Spinal cord (tissue), 10 donors: Measurements from ENCODE around the gene MCF2. TPM values are rescaled to one million over a fixed set of nuclear protein-coding genes. Genes with fewer than 3 reads are reported as not detected.
"Not testable (repeated sequence)": the region's sequence is repeated elsewhere in the genome, so short reads cannot be mapped to it uniquely, and the experiment has no call there.

Experiments used
- DNase-seq, 6 donors: peaks; one replicate each; pipeline versions ENCODE4 v3.0.0 to v3.0.0-alpha.2; 2013 to 2015; ENCODE audit warnings: low spot score in 6 of 6, low read depth in 4 of 6
- H3K27ac ChIP-seq: one replicate; pipeline ENCODE4 v1.5.1; 2013; ENCODE audit warnings: low read depth, low read length, control low read depth
- H3K27me3 ChIP-seq: one replicate; pipeline ENCODE4 v1.6.1; 2013; ENCODE audit warnings: low read length; ENCODE audit not compliant: control insufficient read depth, insufficient read depth
- H3K36me3 ChIP-seq: one replicate; pipeline ENCODE4 v1.6.1; 2013; ENCODE audit warnings: low read length; ENCODE audit not compliant: control insufficient read depth, insufficient read depth
- H3K4me1 ChIP-seq: one replicate; pipeline ENCODE4 v1.6.1; 2013; ENCODE audit warnings: low read length; ENCODE audit not compliant: control insufficient read depth, insufficient read depth
- H3K4me3 ChIP-seq: one replicate; pipeline ENCODE4 v1.5.1; 2013; ENCODE audit warnings: low read depth, low read length, control low read depth
- H3K9me3 ChIP-seq: one replicate; pipeline ENCODE4 v1.6.1; 2013; ENCODE audit warnings: low read length; ENCODE audit not compliant: control insufficient read depth, insufficient read depth
- WGBS: methylation state at CpG from one replicate; pipeline ENCODE4 v1.1.5; 2013; ENCODE audit warnings: missing lambda C conversion rate; ENCODE audit not compliant: insufficient coverage; 5-methylcytosine and 5-hydroxymethylcytosine counted together
- polyA plus RNA-seq, 2 donors: library from polyadenylated mRNA; unstranded; fragments of 120-200 nt; gene quantifications; one replicate each; pipeline ENCODE4 v1.2.1, GENCODE V29; 2013; ENCODE audit not compliant: insufficient read length in 2 of 2
- total RNA-seq, 2 donors: library from RNA; depleted of rRNA in 1 of 2; stranded (reverse); fragments of 120-200 nt in 1 of 2; fragments of >200 nt in 1 of 2; gene quantifications; one replicate each; pipeline versions ENCODE4 v1.2.3 to v1.2.4, GENCODE V29; 2013 to 2014
- donor health status: healthy.

MCF2 gene
- total and polyA plus RNA-seq, 4 donors, result 5.3 to 26.2 (median 13.3) TPM

DNA sequence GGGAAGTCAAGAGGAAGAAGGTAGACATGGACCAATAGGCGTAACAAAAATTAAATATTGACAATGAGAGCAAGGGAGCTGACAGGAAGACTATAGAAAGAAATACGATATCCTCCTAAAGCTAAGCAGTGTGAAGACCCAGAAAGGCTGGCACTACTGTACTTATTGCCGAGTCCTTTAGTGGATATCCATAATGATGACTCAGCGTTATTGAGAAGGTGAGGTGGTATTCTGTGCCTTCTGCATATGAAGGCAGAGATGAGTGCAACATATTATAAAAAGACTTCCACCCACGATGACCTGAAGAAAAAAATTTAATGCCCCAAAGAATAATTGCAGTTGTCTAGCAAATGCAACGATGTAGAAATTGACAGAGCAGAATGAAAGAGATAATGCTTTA lies 13.0 kb upstream of the MCF2 start:
- Histone ChIP-seq H3K4me1 (no peaks in the 10 kb centered on the region), H3K36me3 (no peaks in the 10 kb centered on the region), H3K4me3 (no peak overlapping the region), H3K27me3 (no peaks in the 10 kb centered on the region), H3K9me3 (no peaks in the 10 kb centered on the region), H3K27ac (no peak overlapping the region)
- DNase-seq, result no peak
- WGBS, result 73% methylated on average over 2 of the region's 6 CpGs

- 44% methylated on average over 5 of the region's 5 CpGs for WGBS
- H3K4me3 ChIP-seq, result no peak overlapping the region
- no peaks in the 10 kb centered on the region for H3K27me3 ChIP-seq
- no peaks in the 10 kb centered on the region for H3K4me1 ChIP-seq
- DNase-seq, result no peak
- no peak overlapping the region for H3K27ac ChIP-seq
- H3K9me3 ChIP-seq, result no peaks in the 10 kb centered on the region
- H3K36me3 ChIP-seq, result no peaks in the 10 kb centered on the region
Measured at GRCh38 chrX:139720136-139720535, 12.2 kb upstream of the MCF2 start.

DNA sequence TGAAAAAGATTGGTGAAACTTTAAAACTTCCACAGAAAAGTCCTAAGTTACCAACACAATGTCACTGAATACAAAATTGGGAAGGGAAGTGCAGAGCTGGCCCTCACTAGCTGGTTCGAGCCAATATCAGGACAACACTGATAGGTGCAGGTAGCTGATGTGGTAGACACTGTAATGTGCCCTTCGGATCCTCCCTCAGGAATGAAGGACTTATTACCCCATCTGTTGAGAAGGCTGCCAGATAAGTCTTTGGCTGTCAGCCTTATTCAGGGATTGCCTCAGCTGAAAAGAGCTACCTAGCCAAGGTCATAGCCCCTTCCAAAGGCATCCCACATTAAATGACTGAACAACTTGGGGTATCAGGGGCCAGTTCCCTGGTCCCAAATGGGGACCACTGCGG lies 5.3 kb downstream of the MCF2 start:
- no peak overlapping the region for H3K4me3 ChIP-seq
- 80% methylated on average over 3 of the region's 3 CpGs for WGBS
- no peak overlapping the region for H3K27ac ChIP-seq
- H3K4me1 ChIP-seq, result no peaks in the 10 kb centered on the region
- no peaks in the 10 kb centered on the region for H3K36me3 ChIP-seq
- H3K27me3 ChIP-seq, result no peaks in the 10 kb centered on the region
- no peak for DNase-seq
- H3K9me3 ChIP-seq, result peaks cover 3% of the 10 kb centered on the region

GRCh38 chrX:139692908-139693307 lies 15.1 kb downstream of the MCF2 start:
- no peak overlapping the region for H3K27ac ChIP-seq
- H3K36me3 ChIP-seq, result no peaks in the 10 kb centered on the region
- no peak for DNase-seq
- H3K4me1 ChIP-seq, result peaks cover 9% of the 10 kb centered on the region
- no peak overlapping the region for H3K4me3 ChIP-seq
- no peaks in the 10 kb centered on the region for H3K9me3 ChIP-seq
- WGBS, result 30% methylated on average over 7 of the region's 8 CpGs
- H3K27me3 ChIP-seq, result peaks cover 25% of the 10 kb centered on the region

DNA sequence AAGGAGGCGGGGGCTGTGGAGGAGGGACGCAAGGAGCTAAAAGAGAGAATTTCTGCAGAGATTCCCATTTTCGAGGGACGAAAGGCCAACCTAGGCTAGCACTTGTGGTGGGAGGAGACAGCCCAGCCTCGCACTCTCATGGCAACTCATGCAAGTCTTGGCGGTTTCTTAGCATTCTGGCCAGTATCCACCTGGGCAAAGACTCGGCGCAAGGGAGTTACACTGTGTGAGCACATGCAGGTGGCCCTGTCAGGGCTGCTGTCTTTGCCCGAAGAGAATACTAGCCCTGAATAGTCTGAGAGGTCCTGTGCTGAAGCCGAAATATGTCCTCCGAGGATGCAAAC lies 15.5 kb downstream of the MCF2 start:
- no peaks in the 10 kb centered on the region for H3K36me3 ChIP-seq
- peaks cover 9% of the 10 kb centered on the region for H3K4me1 ChIP-seq
- DNase-seq, result peak in 1 of 6 donors; percentile 8
- peaks cover 25% of the 10 kb centered on the region for H3K27me3 ChIP-seq
- WGBS, result 41% methylated on average over 11 of the region's 11 CpGs
- H3K9me3 ChIP-seq, result no peaks in the 10 kb centered on the region
- no peak overlapping the region for H3K27ac ChIP-seq
- no peak overlapping the region for H3K4me3 ChIP-seq

- Histone ChIP-seq H3K36me3 (no peaks in the 10 kb centered on the region), H3K4me1 (peaks cover 9% of the 10 kb centered on the region), H3K4me3 (peak overlapping the region; percentile 12), H3K27ac (no peak overlapping the region), H3K27me3 (peaks cover 25% of the 10 kb centered on the region), H3K9me3 (no peaks in the 10 kb centered on the region)
- peak in 2 of 6 donors; percentile 8 to 15 for DNase-seq
- WGBS, result 22% methylated on average over 52 of the region's 52 CpGs
Measured at GRCh38 chrX:139691843-139692505, 16.0 kb downstream of the MCF2 start.

GRCh38 chrX:139691493-139691842 lies 16.5 kb downstream of the MCF2 start:
- 14% methylated on average over 16 of the region's 23 CpGs for WGBS
- peaks cover 9% of the 10 kb centered on the region for H3K4me1 ChIP-seq
- no peaks in the 10 kb centered on the region for H3K9me3 ChIP-seq
- no peak overlapping the region for H3K4me3 ChIP-seq
- H3K36me3 ChIP-seq, result no peaks in the 10 kb centered on the region
- DNase-seq, result peak in 2 of 6 donors; percentile 7 to 19
- no peak overlapping the region for H3K27ac ChIP-seq
- H3K27me3 ChIP-seq, result peaks cover 25% of the 10 kb centered on the region

DNA sequence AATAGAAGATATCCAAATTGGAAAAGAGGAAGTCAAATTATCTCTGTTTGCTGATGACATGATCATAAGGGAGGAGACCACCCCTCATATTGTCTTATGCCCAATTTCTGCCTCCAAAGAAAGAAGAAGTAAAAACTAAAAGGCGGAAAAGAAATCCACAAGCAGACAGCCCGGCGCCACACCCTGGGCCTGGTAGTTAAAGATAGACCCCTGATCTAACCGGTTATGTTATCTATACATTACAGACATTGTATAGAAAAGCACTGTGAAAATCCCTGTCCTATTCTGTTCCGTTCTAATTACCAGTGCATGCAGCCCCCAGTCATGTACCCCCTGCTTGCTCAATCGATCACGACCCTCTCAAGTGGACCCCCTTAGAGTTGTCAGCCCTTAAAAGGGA lies 22.8 kb downstream of the MCF2 start:
- not testable (repeated sequence) for H3K36me3 ChIP-seq, H3K27me3 ChIP-seq, H3K4me1 ChIP-seq, H3K9me3 ChIP-seq, H3K27ac ChIP-seq, H3K4me3 ChIP-seq, DNase-seq
- 65% methylated on average over 4 of the region's 7 CpGs for WGBS

DNA sequence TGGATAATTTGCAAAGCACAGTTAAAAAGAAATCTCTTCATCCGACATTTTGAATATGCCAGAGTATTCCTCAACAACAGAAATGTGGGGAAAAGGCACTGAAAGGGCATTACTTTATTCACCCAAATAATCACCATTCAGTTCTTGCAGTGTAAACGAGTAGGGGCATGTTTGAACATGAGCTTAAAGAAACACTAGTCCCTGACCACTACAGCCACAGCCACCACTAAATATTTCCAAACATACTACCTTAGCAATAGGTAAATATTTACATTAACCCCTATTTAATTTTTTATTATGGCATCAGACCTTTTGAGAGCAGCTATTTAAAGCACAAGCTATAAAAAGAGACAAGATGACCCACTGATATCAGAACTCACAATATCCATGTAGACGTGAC lies 27.6 kb downstream of the MCF2 start:
- no peak for DNase-seq

GRCh38 chrX:139647597-139647996 lies 60.4 kb downstream of the MCF2 start:
- no peaks in the 10 kb centered on the region for H3K36me3 ChIP-seq
- no peak for DNase-seq
- WGBS, result no CpG with 5 or more reads among the region's 3 CpGs
- peaks cover 3% of the 10 kb centered on the region for H3K27me3 ChIP-seq
- no peak overlapping the region for H3K27ac ChIP-seq
- H3K9me3 ChIP-seq, result no peaks in the 10 kb centered on the region
- H3K4me3 ChIP-seq, result no peak overlapping the region
- no peaks in the 10 kb centered on the region for H3K4me1 ChIP-seq

More for the DNA sequence above, 27.6 kb downstream of the MCF2 start:
- no peak overlapping the region for H3K27ac ChIP-seq
- no peaks in the 10 kb centered on the region for H3K27me3 ChIP-seq
- WGBS, result no CpG with 5 or more reads among the region's 3 CpGs
- no peaks in the 10 kb centered on the region for H3K36me3 ChIP-seq
- H3K4me1 ChIP-seq, result no peaks in the 10 kb centered on the region
- no peaks in the 10 kb centered on the region for H3K9me3 ChIP-seq
- no peak overlapping the region for H3K4me3 ChIP-seq
